Measurements from ENCODE around the gene MIB1. TPM values are rescaled to one million over a fixed set of nuclear protein-coding genes. Genes with fewer than 3 reads are reported as not detected.

Gene MIB1
- total RNA-seq, 1 experiment from 2014 or later: 56.1 TPM

- POLR2A ChIA-PET: no interaction called here
- no peak overlapping the region for H3K27ac ChIP-seq (ENCODE audit: low read depth, low read length)
Observed at GRCh38 chr18:21761471-21762115, 21.0 kb downstream of the MIB1 start.

More at GRCh38 chr18:21761471-21762115, 21.0 kb downstream of the MIB1 start:
- CTCF ChIA-PET: no interaction called here
- Histone ChIP-seq H3K4me2 (ENCODE audit: low read length) (no peak overlapping the region), H3K9me2 (ENCODE audit: insufficient read depth) (no peaks in the 10 kb centered on the region), H3K4me3 (replicated peaks in 1 of 2; ENCODE audit: low read depth in 1 of 2, low read length in 2 of 2) (no peak overlapping the region), H3K9ac (ENCODE audit: low read length) (no peak overlapping the region), H3K36me3 (ENCODE audit: control insufficient read depth in 1 of 2, insufficient read depth in 2 of 2, low read length in 2 of 2) (0 out of 4 replicates have a peak, but pooled peaks cover 0 to 3% of the 10 kb centered on the region in 2 experiments), H3K27me3 (ENCODE audit: insufficient read depth, low read length) (no peaks in the 10 kb centered on the region), H3K79me2 (ENCODE audit: insufficient read depth, low read length) (peaks cover 44% of the 10 kb centered on the region), H3K9me3 (ENCODE audit: control insufficient read depth in 1 of 2, insufficient read depth in 1 of 2, low read depth in 1 of 2, low read length in 2 of 2) (no peaks in the 10 kb centered on the region), H3K4me1 (ENCODE audit: control insufficient read depth in 1 of 2, insufficient read depth in 2 of 2, low read length in 2 of 2) (no peaks in the 10 kb centered on the region), H2AFZ (ENCODE audit: low read depth, low read length, poor library complexity, severe bottlenecking) (no peak overlapping the region), H4K20me1 (ENCODE audit: insufficient read depth) (no peaks in the 10 kb centered on the region)
- DNase-seq (ENCODE audit: low read depth, low spot score) (no peak), ATAC-seq (no peak)
- RAD21 ChIA-PET (ENCODE audit: low non-redundant PET in 1 of 2, low total read pairs in 2 of 2, uncharacterized antibody in 2 of 2, unreplicated experiment in 2 of 2): no interaction called here
- no TSS peak for BruUV-seq (replicated peaks)
- intact Hi-C loops (cut with micrococcal nuclease): no loop called here
- no peak for TF ChIP-seq ZBTB33 (IDR thresholded peaks at IDR 0.05; ENCODE audit: extremely low read depth, insufficient replicate concordance, low read length)
- TF ChIP-seq, protein P1, sequence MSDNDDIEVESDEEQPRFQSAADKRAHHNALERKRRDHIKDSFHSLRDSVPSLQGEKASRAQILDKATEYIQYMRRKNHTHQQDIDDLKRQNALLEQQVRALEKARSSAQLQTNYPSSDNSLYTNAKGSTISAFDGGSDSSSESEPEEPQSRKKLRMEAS (IDR thresholded peaks at IDR 0.05): no peak

Measured in HCT116 (cell line).